ENCODE results near the gene TOP2B.

DNA sequence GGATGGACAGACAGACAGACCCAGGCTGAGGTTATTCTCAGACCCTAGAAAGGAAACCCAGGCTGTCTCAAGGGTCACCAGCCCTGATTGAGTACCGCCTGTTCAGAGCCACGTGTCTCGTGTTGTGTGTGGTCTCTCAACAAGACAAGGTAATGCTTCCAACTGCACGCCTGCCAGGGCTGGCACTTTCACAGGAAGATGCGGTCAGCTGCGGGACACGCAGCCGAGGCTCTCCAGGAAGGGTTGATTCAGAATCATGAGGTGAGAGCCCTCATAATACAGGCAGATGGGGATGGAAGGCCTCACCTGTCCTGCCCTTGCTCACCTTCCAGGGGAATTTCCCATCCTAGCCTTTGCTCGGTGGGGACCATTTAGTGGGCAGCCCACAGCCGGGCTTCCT lies 81.4 kb downstream of the TOP2B start:
- TF ChIP-seq EP300 (IDR thresholded peaks at IDR 0.05), result no peak
- TF ChIP-seq, protein P1, sequence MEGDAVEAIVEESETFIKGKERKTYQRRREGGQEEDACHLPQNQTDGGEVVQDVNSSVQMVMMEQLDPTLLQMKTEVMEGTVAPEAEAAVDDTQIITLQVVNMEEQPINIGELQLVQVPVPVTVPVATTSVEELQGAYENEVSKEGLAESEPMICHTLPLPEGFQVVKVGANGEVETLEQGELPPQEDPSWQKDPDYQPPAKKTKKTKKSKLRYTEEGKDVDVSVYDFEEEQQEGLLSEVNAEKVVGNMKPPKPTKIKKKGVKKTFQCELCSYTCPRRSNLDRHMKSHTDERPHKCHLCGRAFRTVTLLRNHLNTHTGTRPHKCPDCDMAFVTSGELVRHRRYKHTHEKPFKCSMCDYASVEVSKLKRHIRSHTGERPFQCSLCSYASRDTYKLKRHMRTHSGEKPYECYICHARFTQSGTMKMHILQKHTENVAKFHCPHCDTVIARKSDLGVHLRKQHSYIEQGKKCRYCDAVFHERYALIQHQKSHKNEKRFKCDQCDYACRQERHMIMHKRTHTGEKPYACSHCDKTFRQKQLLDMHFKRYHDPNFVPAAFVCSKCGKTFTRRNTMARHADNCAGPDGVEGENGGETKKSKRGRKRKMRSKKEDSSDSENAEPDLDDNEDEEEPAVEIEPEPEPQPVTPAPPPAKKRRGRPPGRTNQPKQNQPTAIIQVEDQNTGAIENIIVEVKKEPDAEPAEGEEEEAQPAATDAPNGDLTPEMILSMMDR (IDR thresholded peaks at IDR 0.05), result no peak
- TF ChIP-seq PBX3 (IDR thresholded peaks at IDR 0.05), result no peak
- TF ChIP-seq, protein P2, sequence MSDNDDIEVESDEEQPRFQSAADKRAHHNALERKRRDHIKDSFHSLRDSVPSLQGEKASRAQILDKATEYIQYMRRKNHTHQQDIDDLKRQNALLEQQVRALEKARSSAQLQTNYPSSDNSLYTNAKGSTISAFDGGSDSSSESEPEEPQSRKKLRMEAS (IDR thresholded peaks at IDR 0.05), result no peak
- TF ChIP-seq EHMT2 (IDR thresholded peaks at IDR 0.05; ENCODE audit: low read depth), result no peak
- no peak for TF ChIP-seq BHLHE40 (IDR thresholded peaks at IDR 0.05; ENCODE audit: low read depth, low read length)
- no peak for TF ChIP-seq BCL3 (IDR thresholded peaks at IDR 0.05)
- no peak for TF ChIP-seq RFX5 (IDR thresholded peaks at IDR 0.05)

All from A549 (cell line).